Vagina (tissue), 2 donors: ENCODE results near the gene COL6A1. TPM values are rescaled to one million over a fixed set of nuclear protein-coding genes. Genes with fewer than 3 reads are reported as not detected.

Experiments
- DNase-seq, 2 donors: peaks; one replicate each; pipeline ENCODE4 v3.0.0-alpha.2; 2017; ENCODE audit errors: extremely low spot score in 2 of 2
- H3K27ac ChIP-seq: fragments of 200-600 bp; sonication (generic); one replicate; pipeline ENCODE4 v1.5.1; 2019
- H3K27me3 ChIP-seq: fragments of 200-600 bp; sonication (generic); one replicate; pipeline ENCODE4 v1.5.1; 2019
- H3K36me3 ChIP-seq, 2 donors: fragments of 200-600 bp; sonication (generic); one replicate each; pipeline ENCODE4 v1.5.1; 2017 to 2019
- H3K4me1 ChIP-seq: fragments of 200-600 bp; sonication (generic); one replicate; pipeline ENCODE4 v1.5.1; 2019
- H3K4me3 ChIP-seq, 2 donors: fragments of 200-600 bp; sonication (generic); 1 replicate in 1 of 2; 2 replicates in 1 of 2; pipeline ENCODE4 v1.5.1; 2016 to 2019
- H3K9me3 ChIP-seq: fragments of 200-600 bp; sonication (generic); one replicate; pipeline ENCODE4 v1.5.1; 2019
- POLR2A ChIP-seq, 2 donors: fragments of 450-650 bp; IDR thresholded peaks; one replicate each; pipeline ENCODE4 v1.6.1; 2017; ENCODE audit warnings: antibody characterized with exemption in 2 of 2, mild to moderate bottlenecking in 2 of 2, moderate library complexity in 2 of 2
- POLR2AphosphoS5 ChIP-seq, 2 donors: sonication (generic); formaldehyde crosslinking; IDR thresholded peaks; one replicate each; pipeline ENCODE4 v1.9.0; 2017; ENCODE audit warnings: antibody characterized with exemption in 2 of 2, mild to moderate bottlenecking in 2 of 2, low read depth in 1 of 2; ENCODE audit not compliant: insufficient read depth in 1 of 2
- intact Hi-C: fragments of 100-400 bp; cut with DNase I; formaldehyde crosslinking; loops from one replicate; pipeline ENCODE4 v1.15.1; 2023
- total RNA-seq: library from RNA; depleted of rRNA; stranded (reverse); fragments of >200 nt; gene quantifications from one replicate; pipeline ENCODE4 v1.2.3, GENCODE V29; 2016
- TF ChIP-seq, protein P1 (sequence below), 3 experiments: fragments of 450-650 bp in 2 of 3; fragments of 200-600 bp in 1 of 3; sonication (generic) in 1 of 3; IDR thresholded peaks; one replicate each; pipeline ENCODE4 v1.5.1; 2017 to 2019; ENCODE audit warnings: antibody characterized with exemption in 3 of 3, mild to moderate bottlenecking in 2 of 3, moderate library complexity in 2 of 3

The COL6A1 gene
- total RNA-seq, 1 donor from 2014 or later: 520 TPM

DNA sequence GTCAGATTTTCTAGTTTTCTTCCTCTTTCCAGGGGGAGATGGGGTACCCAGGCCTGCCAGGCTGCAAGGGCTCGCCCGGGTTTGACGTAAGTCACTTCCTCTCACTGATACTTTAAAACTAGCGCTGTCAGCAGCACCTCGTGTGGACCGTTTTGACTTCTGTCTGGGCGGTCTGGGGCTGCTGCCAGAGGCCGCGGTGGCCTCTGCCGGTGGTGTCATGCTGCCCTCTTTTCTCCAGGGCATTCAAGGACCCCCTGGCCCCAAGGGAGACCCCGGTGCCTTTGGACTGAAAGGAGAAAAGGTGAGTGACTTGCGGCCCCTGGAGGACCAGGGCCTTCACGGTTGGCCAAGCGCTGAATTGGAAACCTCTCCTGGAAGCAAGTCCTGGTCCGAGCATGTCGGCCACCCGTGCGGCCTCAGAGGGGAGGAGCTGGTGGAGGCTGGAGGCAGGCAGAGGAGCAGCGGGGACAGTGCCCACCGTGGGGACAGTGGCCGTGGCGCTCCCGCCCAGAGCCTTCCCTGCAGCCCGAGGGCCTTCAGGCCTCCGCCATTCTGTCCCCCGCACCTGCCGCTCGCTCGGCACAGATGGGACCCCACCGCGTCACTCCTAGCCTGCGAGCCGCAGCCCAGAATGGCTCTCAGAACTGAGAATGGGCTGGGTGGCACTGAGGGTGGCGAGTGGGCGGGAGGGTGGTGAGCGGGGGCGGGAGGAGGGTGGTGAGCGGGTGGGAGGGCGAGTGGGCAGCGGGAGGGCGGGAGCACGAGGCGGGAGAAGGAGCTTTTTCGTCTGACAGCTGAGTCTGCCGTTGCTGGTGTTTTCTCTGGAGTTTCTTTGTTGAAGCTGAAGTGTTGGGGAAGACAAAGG is 9.4 kb downstream of the COL6A1 start:
- Histone ChIP-seq H3K27me3 (no peaks in the 10 kb centered on the region), H3K4me3 (no peak overlapping the region), H3K27ac (peak overlapping the region; percentile 71), H3K36me3 (peaks cover 0 to 39% of the 10 kb centered on the region in 2 donors), H3K9me3 (no peaks in the 10 kb centered on the region), H3K4me1 (peaks cover 6% of the 10 kb centered on the region)
- intact Hi-C loops: no loop called here
- TF ChIP-seq POLR2A (IDR thresholded peaks at IDR 0.05): no peak
- no peak for TF ChIP-seq POLR2AphosphoS5 (IDR thresholded peaks at IDR 0.05; ENCODE audit: insufficient read depth in 1 of 2, low read depth in 1 of 2)
- DNase-seq: peak in 1 of 2 donors; percentile 83

DNA sequence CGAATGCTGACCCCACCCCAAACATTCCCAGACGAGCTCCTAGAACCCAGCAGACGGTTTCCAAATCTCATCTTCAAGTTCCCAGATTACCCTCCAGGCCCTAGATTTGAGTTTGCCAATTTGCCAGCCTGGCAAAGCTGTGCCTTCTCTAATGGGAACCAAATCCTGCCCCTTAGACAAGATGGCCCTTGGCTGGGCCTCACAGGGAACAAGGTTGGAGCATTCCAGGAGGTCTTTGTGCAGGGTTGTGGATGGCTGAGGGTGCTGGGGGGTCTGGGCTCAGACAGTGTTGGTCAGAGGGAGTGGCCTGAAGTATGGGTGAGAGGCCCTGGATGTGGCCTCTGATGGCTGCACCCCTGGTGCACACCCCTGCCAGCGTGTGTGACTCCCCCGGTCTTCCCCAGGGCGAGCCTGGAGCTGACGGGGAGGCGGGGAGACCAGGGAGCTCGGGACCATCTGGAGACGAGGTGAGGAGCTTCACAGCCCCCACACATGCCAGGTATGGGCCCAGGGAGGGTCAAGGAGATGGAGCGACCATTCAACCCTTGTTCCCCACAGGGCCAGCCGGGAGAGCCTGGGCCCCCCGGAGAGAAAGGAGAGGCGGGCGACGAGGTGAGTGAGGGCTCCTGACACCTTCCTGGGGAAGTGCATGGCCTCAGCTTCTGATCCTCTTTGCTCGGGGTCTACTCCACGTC is 10.2 kb downstream of the COL6A1 start:
- intact Hi-C loops: no loop called here
- Histone ChIP-seq H3K4me1 (no peaks in the 10 kb centered on the region), H3K36me3 (peaks cover 0 to 35% of the 10 kb centered on the region in 2 donors), H3K27me3 (no peaks in the 10 kb centered on the region), H3K27ac (peak overlapping the region; percentile 71), H3K9me3 (no peaks in the 10 kb centered on the region), H3K4me3 (no peak overlapping the region)
- peak in 1 of 2 donors; percentile 86 for DNase-seq
- TF ChIP-seq POLR2A (IDR thresholded peaks at IDR 0.05): no peak
- TF ChIP-seq, protein P1, sequence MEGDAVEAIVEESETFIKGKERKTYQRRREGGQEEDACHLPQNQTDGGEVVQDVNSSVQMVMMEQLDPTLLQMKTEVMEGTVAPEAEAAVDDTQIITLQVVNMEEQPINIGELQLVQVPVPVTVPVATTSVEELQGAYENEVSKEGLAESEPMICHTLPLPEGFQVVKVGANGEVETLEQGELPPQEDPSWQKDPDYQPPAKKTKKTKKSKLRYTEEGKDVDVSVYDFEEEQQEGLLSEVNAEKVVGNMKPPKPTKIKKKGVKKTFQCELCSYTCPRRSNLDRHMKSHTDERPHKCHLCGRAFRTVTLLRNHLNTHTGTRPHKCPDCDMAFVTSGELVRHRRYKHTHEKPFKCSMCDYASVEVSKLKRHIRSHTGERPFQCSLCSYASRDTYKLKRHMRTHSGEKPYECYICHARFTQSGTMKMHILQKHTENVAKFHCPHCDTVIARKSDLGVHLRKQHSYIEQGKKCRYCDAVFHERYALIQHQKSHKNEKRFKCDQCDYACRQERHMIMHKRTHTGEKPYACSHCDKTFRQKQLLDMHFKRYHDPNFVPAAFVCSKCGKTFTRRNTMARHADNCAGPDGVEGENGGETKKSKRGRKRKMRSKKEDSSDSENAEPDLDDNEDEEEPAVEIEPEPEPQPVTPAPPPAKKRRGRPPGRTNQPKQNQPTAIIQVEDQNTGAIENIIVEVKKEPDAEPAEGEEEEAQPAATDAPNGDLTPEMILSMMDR (IDR thresholded peaks at IDR 0.05): no peak
- TF ChIP-seq POLR2AphosphoS5 (IDR thresholded peaks at IDR 0.05; ENCODE audit: insufficient read depth in 1 of 2, low read depth in 1 of 2): no peak

DNA sequence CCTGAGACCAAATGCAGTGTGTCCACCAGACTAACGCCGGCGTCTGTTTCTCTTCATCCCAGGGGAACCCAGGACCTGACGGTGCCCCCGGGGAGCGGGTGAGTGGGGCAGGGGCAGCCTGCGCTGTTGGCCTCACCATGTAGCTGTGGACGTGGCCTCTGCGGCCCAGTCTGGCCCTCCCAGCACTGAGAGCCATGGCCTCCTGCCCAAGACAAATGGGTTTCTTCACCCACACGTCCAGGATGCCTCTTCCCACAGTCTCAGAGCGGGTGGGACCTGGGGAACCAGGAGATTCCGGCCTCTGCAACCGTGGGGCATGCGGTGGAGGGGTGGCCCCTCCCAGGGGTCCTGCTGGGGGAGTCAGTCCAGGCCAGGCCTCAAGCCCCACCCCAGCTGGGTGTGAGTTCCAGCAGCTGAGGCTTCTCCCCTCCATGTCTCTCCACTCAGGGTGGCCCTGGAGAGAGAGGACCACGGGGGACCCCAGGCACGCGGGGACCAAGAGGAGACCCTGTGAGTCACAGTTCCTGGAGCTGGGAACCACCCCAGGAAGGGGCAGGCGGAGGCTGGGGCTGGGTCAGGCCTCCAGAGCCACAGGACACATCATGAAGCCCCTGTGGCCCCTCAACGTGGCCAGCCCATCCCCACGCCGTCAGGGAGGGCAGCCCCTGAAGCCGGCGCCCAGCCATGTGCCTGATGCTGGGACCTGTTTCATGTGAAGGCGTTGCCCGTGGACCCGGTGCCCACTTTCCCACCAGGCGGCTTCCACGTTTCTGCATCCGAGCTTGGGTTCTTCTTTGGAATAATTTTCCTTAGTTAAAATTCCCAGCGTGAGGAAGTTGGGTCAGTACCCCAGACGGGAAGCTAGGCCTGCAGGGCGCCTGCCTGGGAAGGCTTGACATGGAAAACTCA is 11.0 kb downstream of the COL6A1 start:
- intact Hi-C loops: no loop called here
- H3K27me3 ChIP-seq: no peaks in the 10 kb centered on the region
- TF ChIP-seq, protein P1 (IDR thresholded peaks at IDR 0.05): no peak
- TF ChIP-seq POLR2AphosphoS5 (IDR thresholded peaks at IDR 0.05; ENCODE audit: insufficient read depth in 1 of 2, low read depth in 1 of 2) (peak in 1 of 2 donors; percentile 8), POLR2A (IDR thresholded peaks at IDR 0.05) (no peak)
- H3K4me1 ChIP-seq: no peaks in the 10 kb centered on the region
- H3K9me3 ChIP-seq: no peaks in the 10 kb centered on the region
- H3K4me3 ChIP-seq: no peak overlapping the region
- H3K36me3 ChIP-seq: peaks cover 0 to 34% of the 10 kb centered on the region in 2 donors
- DNase-seq: peak in 1 of 2 donors; percentile 83
- peak overlapping the region; percentile 71 for H3K27ac ChIP-seq

DNA sequence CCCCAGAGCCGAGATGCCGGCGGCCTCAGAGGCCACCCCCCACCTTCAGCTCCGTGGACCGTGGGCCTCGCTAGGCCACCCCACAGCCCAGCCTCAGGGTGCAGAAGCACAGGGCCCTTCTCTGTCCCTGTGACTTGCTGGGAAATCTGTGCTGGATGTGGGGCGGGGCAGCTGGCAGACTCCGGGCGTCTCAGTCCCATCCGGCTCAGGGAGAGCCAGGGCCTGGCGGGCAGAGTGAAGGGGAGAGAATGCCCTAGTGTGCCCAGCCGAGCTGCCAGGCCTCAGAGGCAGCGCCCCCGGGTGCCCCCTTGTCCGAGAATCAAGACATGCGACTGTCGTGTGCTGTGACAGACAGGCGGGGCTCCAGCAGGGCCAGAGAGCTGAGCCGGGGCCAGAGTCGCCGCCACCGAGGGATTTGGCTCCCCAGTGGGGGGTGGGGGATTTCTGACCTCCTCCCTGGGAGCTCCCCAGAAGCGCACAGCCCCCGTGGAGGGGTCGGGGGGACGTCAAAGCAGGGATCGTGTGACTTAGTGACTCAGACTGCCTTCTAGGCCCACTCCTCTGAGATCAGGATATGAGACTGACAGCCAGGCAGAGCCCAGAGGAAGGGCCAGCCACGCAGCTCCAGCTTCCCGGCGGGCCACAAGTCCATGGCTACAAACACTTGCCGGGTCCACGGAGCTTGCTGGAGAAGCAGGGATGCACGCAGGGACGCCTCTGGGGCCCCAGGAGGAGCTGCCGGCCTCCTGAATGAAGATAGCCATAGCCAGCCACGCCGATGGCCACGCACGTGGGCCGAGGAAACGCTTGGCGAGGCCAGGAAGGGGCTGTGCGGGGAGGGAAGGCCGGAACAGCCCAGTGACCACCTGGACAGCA is 11.9 kb downstream of the COL6A1 start:
- H3K9me3 ChIP-seq: no peaks in the 10 kb centered on the region
- TF ChIP-seq POLR2A (IDR thresholded peaks at IDR 0.05) (no peak), POLR2AphosphoS5 (IDR thresholded peaks at IDR 0.05; ENCODE audit: insufficient read depth in 1 of 2, low read depth in 1 of 2) (peak in 1 of 2 donors; percentile 34)
- H3K4me1 ChIP-seq: no peaks in the 10 kb centered on the region
- H3K27ac ChIP-seq: peak overlapping the region; percentile 71
- H3K27me3 ChIP-seq: no peaks in the 10 kb centered on the region
- peaks cover 1 to 43% of the 10 kb centered on the region in 2 donors for H3K36me3 ChIP-seq
- peak in 1 of 2 donors; percentile 77 for DNase-seq
- no peak overlapping the region for H3K4me3 ChIP-seq
- intact Hi-C loops: no loop called here

DNA sequence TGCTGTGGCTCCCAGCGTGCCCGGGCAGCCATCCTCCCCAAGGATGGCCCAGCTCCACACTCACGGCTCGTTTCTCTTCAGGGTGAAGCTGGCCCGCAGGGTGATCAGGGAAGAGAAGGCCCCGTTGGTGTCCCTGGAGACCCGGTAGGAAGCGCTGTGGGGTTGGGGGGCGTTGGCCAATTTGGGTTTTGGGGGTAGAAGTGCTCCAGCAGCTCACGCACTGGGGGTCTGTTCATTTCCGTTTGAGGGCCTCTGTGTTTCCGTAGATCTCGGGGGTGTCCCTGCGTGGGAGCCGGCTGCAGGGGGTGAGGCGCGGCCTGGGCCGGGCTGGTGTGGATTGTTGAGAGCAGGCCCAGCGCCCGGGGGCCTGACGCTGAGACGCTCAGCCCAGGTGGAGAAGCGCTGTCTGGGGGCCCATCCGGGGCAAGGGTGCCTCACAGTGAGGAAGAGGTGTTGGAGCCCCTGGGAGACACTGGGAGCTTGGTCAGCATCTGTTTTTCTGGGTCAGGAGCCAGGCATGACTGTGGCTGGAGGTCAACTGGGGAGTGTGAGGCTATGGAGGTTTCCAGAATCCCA is 12.6 kb downstream of the COL6A1 start:
- peaks cover 6 to 45% of the 10 kb centered on the region in 2 donors for H3K36me3 ChIP-seq
- intact Hi-C loops: no loop called here
- no peak overlapping the region for H3K4me3 ChIP-seq
- no peak for DNase-seq
- H3K9me3 ChIP-seq: no peaks in the 10 kb centered on the region
- no peak for TF ChIP-seq POLR2A (IDR thresholded peaks at IDR 0.05)
- TF ChIP-seq POLR2AphosphoS5 (IDR thresholded peaks at IDR 0.05; ENCODE audit: insufficient read depth in 1 of 2, low read depth in 1 of 2): no peak
- TF ChIP-seq, protein P1 (IDR thresholded peaks at IDR 0.05): no peak
- H3K27me3 ChIP-seq: no peaks in the 10 kb centered on the region
- H3K27ac ChIP-seq: peak overlapping the region; percentile 71
- no peaks in the 10 kb centered on the region for H3K4me1 ChIP-seq
